K562 treated with DMSO at 1 percent for 24 hours (cell line): ENCODE measurements around the gene PPP1CA. TPM values are rescaled to one million over a fixed set of nuclear protein-coding genes. Genes with fewer than 3 reads are reported as not detected.

Experiments
- total RNA-seq: library from RNA; unstranded; fragments of 300-600 nt; gene quantifications from 2 replicates; pipeline ENCODE4 v1.2.3, GENCODE V29; 2022; ENCODE audit warnings: low read depth; ENCODE audit not compliant: insufficient read depth

Gene PPP1CA
- total RNA-seq: 384 and 414 TPM in 2 replicates

DNA sequence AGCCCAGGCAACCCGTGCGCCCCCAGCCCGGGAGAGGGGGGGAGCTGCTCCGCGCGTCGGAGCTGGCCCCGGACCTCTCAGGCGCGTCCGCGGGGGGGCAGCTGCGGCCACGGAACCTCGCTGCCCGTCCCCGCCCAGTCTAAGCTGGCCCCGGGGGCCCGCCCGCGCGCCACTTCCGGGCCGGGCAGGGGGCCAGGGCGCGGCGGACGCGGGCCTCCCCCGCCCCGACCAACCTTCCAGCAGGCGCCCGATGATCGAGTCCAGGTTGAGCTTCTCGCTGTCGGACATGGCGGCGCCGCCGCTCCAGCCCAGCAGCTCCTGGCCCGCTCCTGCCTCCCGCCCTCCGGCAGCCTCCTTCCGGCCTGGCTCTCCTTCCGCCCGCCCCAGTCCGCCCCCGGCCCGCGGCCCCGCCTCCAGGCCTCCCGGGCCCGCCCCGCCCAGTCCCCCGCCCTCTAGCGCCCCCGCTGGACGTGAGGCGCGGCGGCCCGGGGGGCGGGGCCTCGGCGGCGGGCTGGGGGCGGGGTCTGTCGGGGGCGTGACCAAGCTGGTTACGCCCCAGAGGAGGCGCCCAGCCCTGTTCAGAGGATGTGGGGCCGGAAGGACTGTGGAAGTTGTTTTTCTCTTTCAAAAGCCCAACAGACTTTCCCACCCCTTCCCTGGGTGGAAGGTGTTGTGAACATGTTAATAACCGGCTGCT lies at the start of gene PPP1CA:
Gene PPP1CA (minus strand): TSS at position 364 of the 697 bp plus-strand sequence. CDS start 76 bp downstream, at position 288.

DNA sequence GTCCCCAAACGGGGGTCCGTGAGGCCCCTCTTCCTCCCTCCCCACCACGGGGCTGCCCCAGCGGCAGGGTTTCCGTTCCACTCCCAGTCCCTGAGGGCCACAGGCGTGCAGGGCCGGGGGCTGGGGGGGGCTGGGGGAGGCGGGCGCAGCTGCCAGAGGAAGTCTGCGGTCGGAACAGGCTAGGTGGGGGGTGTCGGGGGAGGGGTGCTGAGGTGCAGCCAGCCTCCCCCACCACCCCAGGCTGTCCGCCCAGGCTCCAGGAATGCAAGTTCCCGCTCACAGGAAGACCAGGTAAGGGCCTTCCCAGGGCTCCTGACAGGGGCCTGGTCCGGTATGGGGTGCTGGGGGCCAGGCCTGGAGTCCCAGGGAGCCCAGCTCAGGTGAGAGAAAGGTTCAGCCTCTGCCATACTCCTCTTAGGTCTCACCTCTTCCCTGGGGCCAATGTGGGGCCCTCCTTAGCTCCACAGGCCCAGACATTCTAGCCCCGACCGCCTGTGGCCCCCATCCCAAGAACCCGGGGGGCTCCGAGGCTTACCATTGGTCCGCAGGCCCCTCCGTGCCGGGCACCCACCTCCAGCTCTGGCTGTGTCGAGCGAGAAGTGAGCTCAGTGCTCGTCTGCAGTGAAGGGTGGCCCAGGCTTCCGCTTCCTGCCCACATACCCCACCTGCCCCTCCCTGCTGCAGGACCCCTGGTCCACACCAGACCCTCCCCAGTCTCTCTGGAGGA lies 35.6 kb upstream of the PPP1CA start, which contains the start of gene PTPRCAP:
Gene PTPRCAP (minus strand): TSS at position 601 of the 727 bp plus-strand sequence. CDS start 63 bp downstream, at position 538.

DNA sequence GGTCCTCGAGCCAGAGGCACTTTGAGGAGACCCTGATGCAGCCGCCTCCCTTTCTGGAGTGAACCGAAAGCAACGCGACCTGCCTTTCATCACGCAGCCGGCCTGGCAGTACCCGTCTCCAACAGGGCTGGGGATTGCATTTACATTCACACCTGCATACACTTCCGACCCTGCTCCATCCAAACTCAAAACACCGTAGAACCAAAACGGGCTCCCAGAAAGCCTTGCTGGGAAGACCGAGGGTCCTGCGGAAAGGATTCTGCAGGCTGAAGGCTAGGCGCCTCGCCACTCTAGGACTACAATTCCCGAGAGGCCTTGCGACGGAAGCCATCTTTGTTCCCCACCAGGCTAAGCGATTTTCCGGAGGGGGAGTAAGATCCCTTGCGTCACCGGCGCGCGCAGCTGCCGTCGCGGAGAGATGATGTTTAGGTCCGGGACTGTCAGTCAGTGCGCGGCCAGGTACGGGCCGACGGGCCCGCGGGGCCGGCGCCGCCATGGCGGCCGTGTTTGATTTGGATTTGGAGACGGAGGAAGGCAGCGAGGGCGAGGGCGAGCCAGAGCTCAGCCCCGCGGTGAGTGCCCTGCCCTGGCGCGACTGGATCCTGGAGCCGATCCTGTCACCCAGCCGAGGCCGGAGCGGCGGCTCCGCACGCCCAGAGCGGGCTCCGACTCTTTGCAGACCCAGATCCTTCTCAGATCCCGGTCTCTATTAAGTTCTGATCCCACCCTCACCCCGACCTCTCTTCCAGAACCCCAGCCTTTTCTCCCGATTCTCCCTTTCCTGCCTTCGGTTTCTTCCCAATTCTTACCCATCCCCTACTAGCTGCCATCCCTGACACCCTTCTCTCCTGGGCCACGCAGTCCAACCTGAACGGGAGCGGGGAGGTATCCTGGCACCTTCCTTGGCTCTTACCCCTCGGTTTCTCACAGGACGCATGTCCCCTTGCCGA lies 26.7 kb upstream of the PPP1CA start, which contains the start of gene RPS6KB2:
Gene RPS6KB2 (plus strand): TSS at position 443 of the 950 bp plus-strand sequence. CDS start 52 bp downstream, at position 495.

DNA sequence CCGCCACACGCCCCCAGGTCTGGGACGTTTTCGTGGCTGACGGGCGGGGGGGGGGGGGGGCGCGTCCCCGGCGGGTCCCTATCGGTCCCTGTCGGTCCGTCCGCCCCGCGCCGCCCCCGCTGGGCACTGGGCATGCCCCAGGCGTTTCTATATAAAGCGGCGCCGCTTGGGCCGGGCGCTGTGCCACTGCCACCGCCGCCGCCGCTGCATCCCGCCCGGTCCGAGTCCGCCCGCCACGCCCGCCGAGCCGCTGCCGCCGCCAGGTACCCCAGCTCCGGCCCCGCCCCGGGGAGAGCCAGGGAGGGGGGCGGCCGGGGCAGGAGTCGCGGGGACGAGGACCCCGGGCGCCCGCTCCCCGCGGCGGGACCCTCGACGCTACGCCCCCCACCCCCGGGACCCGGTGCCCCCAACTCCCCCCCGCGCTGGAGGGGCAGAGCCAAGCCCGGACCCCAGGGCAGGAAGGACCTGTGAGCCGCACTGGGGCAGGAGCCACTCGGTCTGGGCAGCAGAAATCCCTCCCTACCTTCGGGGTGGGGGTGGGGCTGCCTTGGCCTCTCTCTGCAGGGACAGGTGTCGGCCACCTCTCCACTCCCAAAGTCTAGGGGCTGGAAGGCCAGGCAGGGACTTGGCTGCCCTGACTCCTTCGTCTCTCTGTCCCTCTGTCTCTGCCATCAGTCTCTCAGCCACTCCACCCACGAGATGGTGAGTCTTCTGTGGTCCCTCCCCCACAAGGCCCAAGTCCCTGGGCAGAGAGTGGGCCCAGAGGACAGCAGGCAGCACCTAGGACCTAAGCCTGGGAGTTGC lies 14.0 kb upstream of the PPP1CA start, which contains the start of gene CARNS1:
Gene CARNS1 (plus strand): TSS at position 178 of the 804 bp plus-strand sequence. CDS start 522 bp downstream, at position 700.

DNA sequence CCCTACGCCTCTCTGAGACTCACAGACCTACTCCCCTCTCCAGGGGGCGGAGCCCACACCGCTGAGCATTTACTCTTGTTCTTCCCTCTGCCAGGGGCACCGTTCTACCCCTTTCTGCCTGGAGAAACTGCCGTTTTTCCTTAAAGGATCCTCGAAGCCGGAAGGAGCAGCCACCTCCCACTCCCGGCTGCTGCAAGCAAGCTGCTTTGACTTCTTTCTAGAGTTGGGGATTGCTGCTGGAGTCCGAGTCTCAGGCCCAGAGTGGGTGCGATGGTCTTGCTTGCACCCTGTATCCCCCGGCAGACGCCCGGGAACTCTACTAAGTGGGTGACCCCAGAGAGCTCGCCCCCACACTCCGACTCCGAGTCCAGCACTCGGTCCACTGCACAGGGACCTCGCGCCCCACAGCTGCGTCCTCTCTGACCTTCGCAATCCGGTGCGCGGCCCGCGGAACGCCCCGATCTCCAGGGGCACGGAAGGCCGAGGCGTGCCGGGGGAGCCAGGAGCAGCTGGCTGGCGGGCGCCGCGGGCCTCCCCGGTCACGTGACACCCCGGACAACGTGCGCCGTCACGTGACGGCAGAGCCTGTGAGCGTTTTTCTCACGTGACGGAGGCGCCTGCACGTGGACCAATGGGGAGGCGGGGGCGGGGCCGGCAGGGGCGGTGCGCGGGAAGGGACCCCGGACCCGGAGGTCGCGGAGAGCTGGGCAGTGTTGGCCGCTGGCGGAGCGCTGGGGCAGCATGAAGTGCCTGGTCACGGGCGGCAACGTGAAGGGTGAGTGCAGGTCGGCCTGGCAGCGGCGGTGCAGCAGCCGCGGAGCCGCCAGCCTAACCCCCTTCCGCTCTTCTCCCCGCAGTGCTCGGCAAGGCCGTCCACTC lies 10.1 kb downstream of the PPP1CA start, which contains the start of gene RAD9A:
Gene RAD9A (plus strand): TSS at position 683 of the 879 bp plus-strand sequence. CDS start 59 bp downstream, at position 742.

DNA sequence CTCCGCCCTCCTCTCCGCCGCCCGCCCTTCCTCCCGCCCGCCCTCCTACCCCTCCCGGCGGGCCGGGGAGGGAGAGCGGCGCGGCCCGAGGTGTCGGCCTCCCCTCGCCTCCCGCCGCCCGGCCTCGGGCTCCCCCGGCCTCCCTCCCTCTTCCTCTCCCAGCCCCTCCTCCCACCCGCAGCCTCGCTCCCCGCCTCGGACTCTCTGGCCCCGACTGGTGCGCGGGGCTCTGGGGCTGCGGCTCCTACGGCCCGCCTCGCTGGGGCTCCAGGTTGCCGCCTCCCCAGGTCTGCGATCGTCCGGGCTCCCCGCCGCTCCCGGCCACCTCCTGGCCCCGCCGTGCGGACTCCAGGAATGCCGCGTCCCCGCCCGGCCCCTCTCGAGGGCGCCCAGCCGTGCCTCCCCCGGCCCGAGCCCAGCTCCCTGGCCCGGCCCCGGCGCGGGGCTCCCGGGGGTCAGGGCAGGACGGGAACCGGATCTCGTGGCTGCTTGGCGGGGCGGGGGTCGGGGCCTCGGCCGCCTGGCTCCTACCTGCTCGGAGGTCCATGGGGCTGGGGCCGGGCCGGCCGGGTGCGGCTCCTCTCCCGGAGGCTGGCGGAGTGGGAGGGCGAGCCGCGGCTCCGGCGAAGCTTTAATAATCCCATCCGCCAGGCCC lies 28.5 kb downstream of the PPP1CA start, which contains the start of gene CLCF1:
Gene CLCF1 (minus strand): TSS at position 606 of the 655 bp plus-strand sequence. CDS start 59 bp downstream, at position 547.

DNA sequence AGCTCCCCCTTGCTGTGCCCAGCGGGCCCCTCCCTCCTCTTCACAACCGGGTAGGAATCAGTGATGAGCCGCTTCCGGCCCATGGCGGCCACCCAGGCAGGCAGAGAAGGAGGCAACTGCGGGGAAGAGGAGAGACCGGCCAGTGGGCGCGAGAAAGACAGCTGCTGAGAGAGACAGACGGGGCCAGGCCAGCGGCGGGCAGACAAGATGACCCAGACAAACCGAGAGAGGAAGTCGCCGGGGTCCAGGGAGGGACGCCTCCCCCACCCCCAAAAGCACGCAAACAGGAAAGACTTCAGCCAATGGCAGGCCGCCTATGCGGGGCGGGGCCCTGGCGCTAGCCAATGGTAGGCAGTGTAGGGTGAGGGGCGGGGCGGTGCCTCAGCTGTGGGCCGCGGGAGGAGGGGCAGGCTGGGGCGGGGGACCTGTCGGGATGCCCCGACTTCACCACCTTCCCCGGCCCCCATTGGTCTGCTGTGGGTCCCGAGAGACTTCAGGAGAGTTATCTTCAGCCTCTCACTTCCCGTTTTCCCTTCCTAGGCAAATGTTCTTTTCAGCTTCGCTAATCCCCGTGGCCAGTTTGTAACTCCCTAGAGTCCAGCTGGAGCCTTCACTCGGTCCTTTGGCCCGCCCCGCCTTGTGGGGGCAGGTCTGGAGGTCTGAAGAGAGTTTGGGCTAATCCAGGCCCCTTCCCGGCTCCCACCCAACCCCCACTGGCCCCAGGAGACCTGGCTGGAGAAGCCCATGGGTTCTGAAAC lies 48.2 kb downstream of the PPP1CA start, which contains the start of gene POLD4:
Gene POLD4 (minus strand): TSS at position 230 of the 758 bp plus-strand sequence. CDS start 147 bp downstream, at position 83.

Other genes starting within 250 kb of the PPP1CA start
- gene GRK2, start 135.4 kb downstream of the PPP1CA start, total RNA-seq: 159 and 169 TPM in 2 replicates
- gene ANKRD13D, start 112.6 kb downstream of the PPP1CA start, total RNA-seq: 60.2 and 68.6 TPM in 2 replicates
- gene SSH3, start 98.3 kb downstream of the PPP1CA start, total RNA-seq: 2.0 and 4.3 TPM in 2 replicates
- gene POLD4, start 48.3 kb downstream of the PPP1CA start, total RNA-seq: 142 and 157 TPM in 2 replicates
- gene CLCF1, start 28.3 kb downstream of the PPP1CA start, total RNA-seq: 3.6 and 3.7 TPM in 2 replicates
- 55.0 and 57.0 TPM in 2 replicates for gene RAD9A, start 9.9 kb downstream of the PPP1CA start, total RNA-seq
- gene TBC1D10C, start 2.2 kb upstream of the PPP1CA start, total RNA-seq: 1.0 and 1.7 TPM in 2 replicates
- 0.20 TPM in 1 of 2 replicates, not detected in the other for gene CARNS1, start 13.8 kb upstream of the PPP1CA start, total RNA-seq
- 110 and 111 TPM in 2 replicates for gene RPS6KB2, start 26.6 kb upstream of the PPP1CA start, total RNA-seq
- 2.6 and 4.1 TPM in 2 replicates for gene PTPRCAP, start 35.8 kb upstream of the PPP1CA start, total RNA-seq
- 282 and 302 TPM in 2 replicates for gene CORO1B, start 41.6 kb upstream of the PPP1CA start, total RNA-seq
- not detected in 2 replicates for gene GPR152, start 50.9 kb upstream of the PPP1CA start, total RNA-seq
- gene CABP4, start 53.5 kb upstream of the PPP1CA start, total RNA-seq: not detected in 2 replicates
- gene TMEM134, start 67.4 kb upstream of the PPP1CA start, total RNA-seq: 42.4 and 59.3 TPM in 2 replicates
- 121 and 135 TPM in 2 replicates for gene AIP, start 81.2 kb upstream of the PPP1CA start, total RNA-seq
- gene PITPNM1, start 103.5 kb upstream of the PPP1CA start, total RNA-seq: 54.2 and 68.6 TPM in 2 replicates
- gene CDK2AP2, start 106.3 kb upstream of the PPP1CA start, total RNA-seq: 120 and 125 TPM in 2 replicates
- gene CABP2, start 121.6 kb upstream of the PPP1CA start, total RNA-seq: not detected in 2 replicates
- gene GSTP1, start 182.0 kb upstream of the PPP1CA start, total RNA-seq: 2,484 and 2,621 TPM in 2 replicates
- 248 and 298 TPM in 2 replicates for gene NDUFV1, start 205.1 kb upstream of the PPP1CA start, total RNA-seq
- gene NUDT8, start 228.1 kb upstream of the PPP1CA start, total RNA-seq: 26.7 and 30.8 TPM in 2 replicates
- gene TBX10, start 237.9 kb upstream of the PPP1CA start, total RNA-seq: 0.30 TPM in 1 of 2 replicates, not detected in the other
- gene ACY3, start 248.9 kb upstream of the PPP1CA start, total RNA-seq: not detected in 2 replicates